Endothelial cell (in vitro differentiated cells): ENCODE results near the gene EPS8L2. TPM values are rescaled to one million over a fixed set of nuclear protein-coding genes. Genes with fewer than 3 reads are reported as not detected.

ENCODE experiments used
- DNase-seq: peaks from one replicate; pipeline ENCODE4 v3.0.0; 2021; ENCODE audit warnings: low spot score
- H3K27ac Mint-ChIP-seq: one replicate; pipeline ENCODE4 v1.8.0; 2021; ENCODE audit warnings: mixed read lengths, inconsistent platforms; ENCODE audit not compliant: unreplicated experiment
- H3K27me3 Mint-ChIP-seq: one replicate; pipeline ENCODE4 v1.8.0; 2021; ENCODE audit warnings: mild to moderate bottlenecking, moderate library complexity, mixed read lengths, inconsistent platforms; ENCODE audit not compliant: unreplicated experiment
- H3K36me3 Mint-ChIP-seq: one replicate; pipeline ENCODE4 v1.8.0; 2021; ENCODE audit warnings: mild to moderate bottlenecking, low read depth, mixed read lengths, inconsistent platforms; ENCODE audit not compliant: unreplicated experiment
- H3K4me1 Mint-ChIP-seq: one replicate; pipeline ENCODE4 v1.8.0; 2021; ENCODE audit warnings: mild to moderate bottlenecking, mixed read lengths, inconsistent platforms; ENCODE audit not compliant: unreplicated experiment
- H3K4me3 Mint-ChIP-seq: one replicate; pipeline ENCODE4 v1.8.0; 2021; ENCODE audit warnings: mild to moderate bottlenecking, mixed read lengths, inconsistent platforms; ENCODE audit not compliant: unreplicated experiment
- H3K9me3 Mint-ChIP-seq: one replicate; pipeline ENCODE4 v1.8.0; 2021; ENCODE audit warnings: mixed read lengths, inconsistent platforms; ENCODE audit not compliant: unreplicated experiment
- CTCF ChIP-seq: fragments of 200-600 bp; sonication (generic); IDR thresholded peaks from one replicate; pipeline ENCODE4 v1.5.0; 2021; ENCODE audit warnings: antibody characterized with exemption; ENCODE audit not compliant: unreplicated experiment
- total RNA-seq: library from RNA; stranded (reverse); fragmentation: NEBNext Ultra II Directional; extraction: Animal tissue kit (Norgen Biotek cat#: 25700); gene quantifications from one replicate; pipeline ENCODE4 v1.2.1, GENCODE V29; 2021; ENCODE audit not compliant: unreplicated experiment

EPS8L2 gene
- total RNA-seq, 1 donor from 2014 or later, result 8.0 TPM

GRCh38 chr11:706957-707816 lies 1.2 kb downstream of the EPS8L2 start:
- Mint-ChIP-seq H3K27me3 (peaks cover 14% of the 10 kb centered on the region), H3K27ac (no peak overlapping the region), H3K4me1 (peaks cover 2% of the 10 kb centered on the region), H3K9me3 (no peaks in the 10 kb centered on the region), H3K36me3 (no peaks in the 10 kb centered on the region), H3K4me3 (no peak overlapping the region)
- no peak for DNase-seq
- TF ChIP-seq CTCF, result no peak

GRCh38 chr11:707817-708420 lies 1.9 kb downstream of the EPS8L2 start:
- H3K4me1 Mint-ChIP-seq, result peaks cover 2% of the 10 kb centered on the region
- no peak for TF ChIP-seq CTCF
- no peak for DNase-seq
- no peaks in the 10 kb centered on the region for H3K36me3 Mint-ChIP-seq
- no peak overlapping the region for H3K4me3 Mint-ChIP-seq
- H3K9me3 Mint-ChIP-seq, result no peaks in the 10 kb centered on the region
- peaks cover 14% of the 10 kb centered on the region for H3K27me3 Mint-ChIP-seq
- H3K27ac Mint-ChIP-seq, result no peak overlapping the region

GRCh38 chr11:708511-708910 lies 2.5 kb downstream of the EPS8L2 start:
- peaks cover 2% of the 10 kb centered on the region for H3K4me1 Mint-ChIP-seq
- H3K4me3 Mint-ChIP-seq, result no peak overlapping the region
- no peak overlapping the region for H3K27ac Mint-ChIP-seq
- DNase-seq, result no peak
- H3K9me3 Mint-ChIP-seq, result no peaks in the 10 kb centered on the region
- no peak for TF ChIP-seq CTCF
- H3K36me3 Mint-ChIP-seq, result no peaks in the 10 kb centered on the region
- H3K27me3 Mint-ChIP-seq, result peaks cover 14% of the 10 kb centered on the region

GRCh38 chr11:709109-709997 lies 3.3 kb downstream of the EPS8L2 start:
- H3K27me3 Mint-ChIP-seq, result peaks cover 10% of the 10 kb centered on the region
- H3K9me3 Mint-ChIP-seq, result no peaks in the 10 kb centered on the region
- H3K27ac Mint-ChIP-seq, result no peak overlapping the region
- H3K4me3 Mint-ChIP-seq, result no peak overlapping the region
- TF ChIP-seq CTCF, result no peak
- H3K4me1 Mint-ChIP-seq, result peaks cover 2% of the 10 kb centered on the region
- no peak for DNase-seq
- no peaks in the 10 kb centered on the region for H3K36me3 Mint-ChIP-seq
